SK-N-SH (cell line): ENCODE data around the gene MAMDC4. TPM values are rescaled to one million over a fixed set of nuclear protein-coding genes. Genes with fewer than 3 reads are reported as not detected.

Source experiments
- CTCF ChIA-PET: fragments of 300-600, 350-600 bp; formaldehyde crosslinking; extraction: SDS; loops from one replicate; lab custom pipeline; 2021; lab: Yijun Ruan, JAX
- POLR2A ChIA-PET: fragments of 350-600 bp; sonication (Branson Sonifier 250); formaldehyde crosslinking; extraction: SDS; loops from one replicate; lab custom pipeline; 2020; ENCODE audit warnings: antibody characterized with exemption, inconsistent platforms; lab: Yijun Ruan, JAX
- DNase-seq: peaks from one replicate; pipeline ENCODE4 v3.0.0; 2012
- H2AFZ ChIP-seq: fragments of 200-600 bp; sonication (generic); 2 replicates; pipeline ENCODE4 v1.8.1; 2016; ENCODE audit warnings: antibody characterized with exemption, mild to moderate bottlenecking, low read depth
- H3F3A ChIP-seq: fragments of 200-600 bp; sonication (generic); replicated peaks from 2 replicates; pipeline ENCODE3; 2016; ENCODE audit warnings: antibody characterized with exemption, mild to moderate bottlenecking; ENCODE audit not compliant: insufficient read depth
- H3K27ac ChIP-seq, 2 experiments: fragments of 200-500 bp in 1 of 2; fragments of 200-600 bp in 1 of 2; sonication (Bioruptor generic) in 1 of 2; sonication (generic), shearing (Covaris generic) in 1 of 2; 2 replicates each; pipeline versions ENCODE4 v1.5.1 to v1.6.1; 2014 to 2016; ENCODE audit warnings: low read depth in 2 of 2, inconsistent platforms in 1 of 2, low read length in 1 of 2, mild to moderate bottlenecking in 1 of 2, mixed read lengths in 1 of 2
- H3K27me3 ChIP-seq: fragments of 200-600 bp; sonication (generic), shearing (Covaris generic); 2 replicates; pipeline ENCODE4 v1.6.1; 2016; ENCODE audit warnings: mixed run types; ENCODE audit not compliant: insufficient read depth
- H3K36me3 ChIP-seq, 2 experiments: fragments of 200-500 bp in 1 of 2; fragments of 200-600 bp in 1 of 2; sonication (Bioruptor generic) in 1 of 2; sonication (generic) in 1 of 2; replicated peaks in 1 of 2; 2 replicates each; pipeline versions ENCODE3 to v1.5.1; 2014 to 2016; ENCODE audit warnings: low read length in 1 of 2, mild to moderate bottlenecking in 1 of 2; ENCODE audit not compliant: insufficient read depth in 2 of 2, control insufficient read depth in 1 of 2
- H3K4me1 ChIP-seq, 2 experiments: fragments of 200-500 bp in 1 of 2; fragments of 200-600 bp in 1 of 2; sonication (Bioruptor generic) in 1 of 2; sonication (generic), shearing (Covaris generic) in 1 of 2; 2 replicates each; pipeline versions ENCODE4 v1.5.1 to v1.6.1; 2014 to 2016; ENCODE audit warnings: low read depth in 1 of 2, low read length in 1 of 2, mixed run types in 1 of 2; ENCODE audit not compliant: insufficient read depth in 2 of 2, control insufficient read depth in 1 of 2
- H3K4me2 ChIP-seq: fragments of 200-600 bp; sonication (generic), shearing (Covaris generic); 2 replicates; pipeline ENCODE4 v1.6.1; 2017; ENCODE audit warnings: mixed run types
- H3K4me3 ChIP-seq, 2 experiments: fragments of 200-500 bp in 1 of 2; fragments of 200-600 bp in 1 of 2; sonication (Bioruptor generic) in 1 of 2; sonication (generic), shearing (Covaris generic) in 1 of 2; 2 replicates each; pipeline versions ENCODE4 v1.5.1 to v1.8.1; 2014 to 2016; ENCODE audit warnings: low read depth in 2 of 2, inconsistent platforms in 1 of 2, low read length in 1 of 2, mild to moderate bottlenecking in 1 of 2, mixed read lengths in 1 of 2, moderate library complexity in 1 of 2
- H3K79me2 ChIP-seq: fragments of 200-600 bp; sonication (generic); 2 replicates; pipeline ENCODE4 v1.8.1; 2017; ENCODE audit warnings: mild to moderate bottlenecking; ENCODE audit not compliant: insufficient read depth
- H3K9ac ChIP-seq: fragments of 200-600 bp; sonication (generic); 2 replicates; pipeline ENCODE4 v1.6.1; 2017; ENCODE audit warnings: mixed run types
- H3K9me2 ChIP-seq: fragments of 200-600 bp; sonication (generic); 2 replicates; pipeline ENCODE4 v1.6.1; 2017; ENCODE audit warnings: mixed run types
- H3K9me3 ChIP-seq: fragments of 200-600 bp; sonication (generic); 2 replicates; pipeline ENCODE4 v1.6.1; 2017; ENCODE audit warnings: mixed run types, mild to moderate bottlenecking, moderate library complexity
- H4K20me1 ChIP-seq: fragments of 200-600 bp; sonication (generic); 2 replicates; pipeline ENCODE4 v1.6.1; 2017; ENCODE audit warnings: mild to moderate bottlenecking, mixed run types; ENCODE audit not compliant: insufficient read depth
- CHD2 ChIP-seq: fragments of 150-350 bp; IDR thresholded peaks from 2 replicates; pipeline ENCODE4 v1.6.1; 2018; ENCODE audit warnings: low read length; ENCODE audit not compliant: partially characterized antibody
- EP300 ChIP-seq, 2 experiments: IDR thresholded peaks; 2 replicates each; pipeline versions ENCODE4 v1.4.0 to v1.6.1; 2012; ENCODE audit warnings: borderline replicate concordance in 1 of 2, low read depth in 1 of 2, low read length in 1 of 2
- JUND ChIP-seq: IDR thresholded peaks from 2 replicates; pipeline ENCODE4 v1.4.0; 2012
- MAX ChIP-seq: IDR thresholded peaks from 2 replicates; pipeline ENCODE4 v1.4.0; 2012; ENCODE audit warnings: low read depth
- NFIC ChIP-seq: IDR thresholded peaks from 2 replicates; pipeline ENCODE4 v1.4.0; 2012; ENCODE audit warnings: borderline replicate concordance
- NRF1 ChIP-seq: IDR thresholded peaks from 2 replicates; pipeline ENCODE4 v1.6.1; 2012; ENCODE audit warnings: low read depth, mild to moderate bottlenecking, low read length
- POLR2AphosphoS5 ChIP-seq: IDR thresholded peaks from 2 replicates; pipeline ENCODE4 v1.6.1; 2012; ENCODE audit warnings: low read depth, low read length
- SIN3A ChIP-seq: IDR thresholded peaks from 2 replicates; pipeline ENCODE4 v1.6.1; 2012; ENCODE audit warnings: low read depth, mild to moderate bottlenecking, low read length, moderate library complexity, borderline replicate concordance
- USF2 ChIP-seq: fragments of 150-350 bp; IDR thresholded peaks from 2 replicates; pipeline ENCODE4 v1.6.1; 2017; ENCODE audit warnings: antibody characterized with exemption, low read length, low read depth, borderline replicate concordance
- ZBTB33 ChIP-seq: IDR thresholded peaks from 2 replicates; pipeline ENCODE4 v1.4.0; 2012; ENCODE audit warnings: low read depth, borderline replicate concordance
- WGBS: methylation state at CpG from one replicate; pipeline ENCODE4 v1.1.6; 2017; ENCODE audit warnings: low lambda C conversion rate; 5-methylcytosine and 5-hydroxymethylcytosine counted together
- polyA plus RNA-seq, 3 experiments: library from polyadenylated mRNA; depleted of rRNA; stranded (reverse); fragments of >200 nt; gene quantifications; 2 replicates each; pipeline ENCODE4 v1.2.3, GENCODE V29; 2012

The MAMDC4 gene
- polyA plus RNA-seq, 1 of the 3 experiments (the other 2 are of a cell fraction) = 4.2 TPM

- no peak for TF ChIP-seq NFIC
- no peak for TF ChIP-seq SIN3A
- no peak for TF ChIP-seq NRF1
- TF ChIP-seq JUND = no peak
- TF ChIP-seq MAX = no peak
- TF ChIP-seq EP300 (IDR thresholded peaks at IDR 0.05; ENCODE audit: borderline replicate concordance in 1 of 2, low read depth in 1 of 2, low read length in 1 of 2) = no peak
- TF ChIP-seq ZBTB33 = no peak
- no peak; the same call in 1 of the 2 replicates for TF ChIP-seq POLR2AphosphoS5
- no peak for TF ChIP-seq CHD2
- TF ChIP-seq USF2 = no peak
- CTCF ChIA-PET = interaction anchor here (1.0 to 1.5 kb wide), 2 partner anchors 9 to 225 kb away, joined by 3 read pairs; no protein-coding TSS in a partner anchor
- H3K9me2 ChIP-seq = no peaks in the 10 kb centered on the region
- no peaks in the 10 kb centered on the region for H3K27me3 ChIP-seq
- H3K9me3 ChIP-seq = no peaks in the 10 kb centered on the region
- H3K9ac ChIP-seq = no peak overlapping the region
- peaks cover 10% of the 10 kb centered on the region; the same call in 1 of the 2 replicates for H4K20me1 ChIP-seq
- no peaks in the 10 kb centered on the region for H3K79me2 ChIP-seq
- POLR2A ChIA-PET = interaction anchor here (0.7 to 1.1 kb wide), 2 partner anchors 9 to 12 kb away, joined by 3 to 4 read pairs; no protein-coding TSS in a partner anchor
- H3K36me3 ChIP-seq = peaks cover 4 to 20% of the 10 kb centered on the region in 2 experiments
- H3F3A ChIP-seq = peaks cover 19% of the 10 kb centered on the region
- peaks cover 23 to 28% of the 10 kb centered on the region in 2 experiments; a peak in 2 of 4 replicates for H3K4me1 ChIP-seq
- no peak overlapping the region for H3K4me2 ChIP-seq
- H2AFZ ChIP-seq = no peak overlapping the region
- H3K27ac ChIP-seq = no peak overlapping the region; a peak in 1 of 4 replicates
- WGBS = 94% methylated on average over 18 of the region's 29 CpGs
- no peak overlapping the region for H3K4me3 ChIP-seq
- no peak for DNase-seq
These were observed 13.6 kb upstream of the MAMDC4 start for GRCh38 chr9:136838314-136839228.
